ENCODE results near the gene P3H1. TPM values are rescaled to one million over a fixed set of nuclear protein-coding genes. Genes with fewer than 3 reads are reported as not detected.

P3H1 gene
- total and polyA plus RNA-seq, 2 of the 13 experiments (the other 11 are each of a cell fraction or from before 2014, with no cell fraction given) = 64.6 to 120 TPM

- TF ChIP-seq POLR2AphosphoS5 (IDR thresholded peaks at IDR 0.05; ENCODE audit: low read depth, low read length) (0 out of 2 replicates have a peak, but pooled peaks have one; percentile 48), ZNF124 (CRISPR knock-in tag; IDR thresholded peaks at IDR 0.05) (peak; percentile 73; the same call in 1 of the 2 replicates), HNRNPK (IDR thresholded peaks at IDR 0.05; ENCODE audit: low read depth, low read length, poor library complexity, severe bottlenecking) (peak; percentile 40), HCFC1 (IDR thresholded peaks at IDR 0.05; ENCODE audit: low read depth, low read length) (no peak), AHR (CRISPR knock-in tag; IDR thresholded peaks at IDR 0.05) (no peak), RFXANK (CRISPR knock-in tag; IDR thresholded peaks at IDR 0.05) (no peak), ZNF12 (CRISPR knock-in tag; IDR thresholded peaks at IDR 0.05) (no peak), ZNF749 (CRISPR knock-in tag; IDR thresholded peaks at IDR 0.05; ENCODE audit: borderline replicate concordance) (no peak), KDM4B (CRISPR knock-in tag; IDR thresholded peaks at IDR 0.05) (no peak), ATF1 (CRISPR knock-in tag; IDR thresholded peaks at IDR 0.05) (no peak), ZNF292 (CRISPR knock-in tag; IDR thresholded peaks at IDR 0.05; ENCODE audit: borderline replicate concordance, low read depth) (peak; percentile 47; the same call in 1 of the 2 replicates), ZBTB34 (CRISPR knock-in tag; IDR thresholded peaks at IDR 0.05) (0 out of 2 replicates have a peak, but pooled peaks have one; percentile 34), HNRNPLL (IDR thresholded peaks at IDR 0.05; ENCODE audit: low read depth, low read length, poor library complexity, severe bottlenecking) (peak; percentile 32), KAT8 (CRISPR knock-in tag; IDR thresholded peaks at IDR 0.05) (peak; percentile 28; the same call in 1 of the 2 replicates), TBX2 (CRISPR knock-in tag; IDR thresholded peaks at IDR 0.05; ENCODE audit: borderline replicate concordance) (peak; percentile 59; the same call in 1 of the 2 replicates), ZNF878 (CRISPR knock-in tag; IDR thresholded peaks at IDR 0.05) (no peak), ZNF33A (CRISPR knock-in tag; IDR thresholded peaks at IDR 0.05; ENCODE audit: borderline replicate concordance) (0 out of 2 replicates have a peak, but pooled peaks have one; percentile 19), PRDM10 (CRISPR knock-in tag; IDR thresholded peaks at IDR 0.05; ENCODE audit: low read depth) (0 out of 2 replicates have a peak, but pooled peaks have one; percentile 58), NR2F1 (CRISPR knock-in tag; IDR thresholded peaks at IDR 0.05) (peak; percentile 41 to 58; a peak in 3 of 4 replicates), SYNCRIP (IDR thresholded peaks at IDR 0.05; ENCODE audit: insufficient read depth, low read depth, low read length) (no peak), ZSCAN21 (CRISPR knock-in tag; IDR thresholded peaks at IDR 0.05; ENCODE audit: borderline replicate concordance) (0 out of 2 replicates have a peak, but pooled peaks have one; percentile 24), ATF2 (CRISPR knock-in tag; IDR thresholded peaks at IDR 0.05) (no peak), SRY (CRISPR knock-in tag; IDR thresholded peaks at IDR 0.05) (no peak; the same call in 1 of the 2 replicates)
Observed at GRCh38 chr1:42739753-42740700, 26.8 kb downstream of the P3H1 start, which contains the start of gene CLDN19 (continued).

All from HepG2 (cell line).